Activated CD4-positive, alpha-beta memory T cell treated with anti-CD3 and anti-CD28 coated beads for 36 hours (primary cell): ENCODE data around the gene CCSER1. TPM values are rescaled to one million over a fixed set of nuclear protein-coding genes. Genes with fewer than 3 reads are reported as not detected.
"Not testable (repeated sequence)": the region's sequence is repeated elsewhere in the genome, so short reads cannot be mapped to it uniquely, and the experiment has no call there.

Experiments used
- CTCF ChIA-PET: fragments of 350-600 bp; sonication (Branson Sonifier 250); formaldehyde crosslinking; loops from one replicate; lab custom pipeline; 2021; ENCODE audit warnings: antibody characterized with exemption, inconsistent platforms; lab: Charles Lee
- POLR2A ChIA-PET: fragments of 350-600 bp; sonication (Branson Sonifier 250); formaldehyde crosslinking; loops from one replicate; lab custom pipeline; 2021; ENCODE audit warnings: antibody characterized with exemption; lab: Charles Lee
- DNase-seq: peaks from one replicate; pipeline ENCODE4 v3.0.0-alpha.2; 2020
- H3K27ac Mint-ChIP-seq: one replicate; pipeline ENCODE4 v1.8.0; 2021; ENCODE audit warnings: mixed read lengths
- H3K27me3 Mint-ChIP-seq: one replicate; pipeline ENCODE4 v1.8.0; 2021; ENCODE audit warnings: mixed read lengths
- H3K36me3 Mint-ChIP-seq: one replicate; pipeline ENCODE4 v1.8.0; 2021; ENCODE audit warnings: mixed read lengths
- H3K4me1 Mint-ChIP-seq: one replicate; pipeline ENCODE4 v1.8.0; 2021; ENCODE audit warnings: low read depth, mixed read lengths
- H3K4me3 Mint-ChIP-seq: one replicate; pipeline ENCODE4 v1.8.0; 2021; ENCODE audit warnings: mild to moderate bottlenecking, mixed read lengths
- H3K9me3 Mint-ChIP-seq: one replicate; pipeline ENCODE4 v1.8.0; 2021; ENCODE audit warnings: mixed read lengths
- intact Hi-C: fragments of 100-400 bp; cut with micrococcal nuclease; formaldehyde crosslinking; loops from one replicate; pipeline ENCODE4 v1.15.1; 2023
- total RNA-seq, 2 experiments: library from RNA; stranded (reverse); gene quantifications; one replicate each; pipeline ENCODE4 v1.2.3, GENCODE V29; 2021

The CCSER1 gene
- total RNA-seq, 2 experiments from 2014 or later, result 0.17 to 0.19 TPM

DNA sequence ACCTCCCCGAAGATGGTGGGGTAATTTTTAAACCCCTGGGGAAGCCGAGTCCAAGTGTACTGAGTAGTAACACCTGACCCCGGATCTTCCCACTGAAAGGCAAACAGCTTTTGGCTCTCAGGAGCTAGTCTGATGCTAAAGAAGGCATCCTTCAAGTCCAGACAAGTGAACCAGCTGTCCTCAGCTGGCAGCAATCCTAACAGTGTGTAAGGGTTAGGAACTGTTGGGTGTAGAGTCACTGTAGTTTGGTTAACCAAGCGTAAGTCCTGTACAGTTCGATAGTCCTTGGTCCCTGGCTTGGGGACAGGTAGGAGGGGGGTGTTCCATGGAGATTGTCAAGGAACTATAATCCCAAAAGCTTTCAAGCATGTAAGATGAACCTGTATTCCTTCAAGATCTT lies 967.0 kb downstream of the CCSER1 start:
- H3K9me3 Mint-ChIP-seq, result peaks cover 11% of the 10 kb centered on the region
- H3K36me3 Mint-ChIP-seq, H3K4me3 Mint-ChIP-seq, CTCF ChIA-PET, H3K4me1 Mint-ChIP-seq, H3K27me3 Mint-ChIP-seq, POLR2A ChIA-PET, DNase-seq, intact Hi-C loops, H3K27ac Mint-ChIP-seq: not testable (repeated sequence)

GRCh38 chr4:91099666-91100065 lies 972.5 kb downstream of the CCSER1 start:
- intact Hi-C loops, result no loop called here
- H3K4me1 Mint-ChIP-seq, result no peaks in the 10 kb centered on the region

GRCh38 chr4:91108751-91109150 lies 981.6 kb downstream of the CCSER1 start:
- ChIA-PET POLR2A (no interaction called here), CTCF (no interaction called here)
- Mint-ChIP-seq H3K4me3 (no peak overlapping the region), H3K27ac (no peak overlapping the region), H3K9me3 (peaks cover 12% of the 10 kb centered on the region), H3K4me1 (no peaks in the 10 kb centered on the region), H3K27me3 (no peaks in the 10 kb centered on the region), H3K36me3 (no peaks in the 10 kb centered on the region)
- no peak for DNase-seq
- intact Hi-C loops, result no loop called here

More at GRCh38 chr4:91099666-91100065, 972.5 kb downstream of the CCSER1 start:
- no peaks in the 10 kb centered on the region for H3K27me3 Mint-ChIP-seq
- DNase-seq, result no peak
- H3K27ac Mint-ChIP-seq, result no peak overlapping the region
- no peak overlapping the region for H3K4me3 Mint-ChIP-seq
- CTCF ChIA-PET, result no interaction called here
- POLR2A ChIA-PET, result no interaction called here
- peaks cover 33% of the 10 kb centered on the region for H3K9me3 Mint-ChIP-seq
- H3K36me3 Mint-ChIP-seq, result no peaks in the 10 kb centered on the region

GRCh38 chr4:91111556-91111955 lies 984.4 kb downstream of the CCSER1 start:
- ChIA-PET CTCF (no interaction called here), POLR2A (no interaction called here)
- H3K36me3 Mint-ChIP-seq, result no peaks in the 10 kb centered on the region
- no peak overlapping the region for H3K27ac Mint-ChIP-seq
- intact Hi-C loops, result no loop called here
- no peak for DNase-seq
- H3K27me3 Mint-ChIP-seq, result no peaks in the 10 kb centered on the region
- H3K4me1 Mint-ChIP-seq, result no peaks in the 10 kb centered on the region
- peaks cover 6% of the 10 kb centered on the region for H3K9me3 Mint-ChIP-seq
- H3K4me3 Mint-ChIP-seq, result no peak overlapping the region

DNA sequence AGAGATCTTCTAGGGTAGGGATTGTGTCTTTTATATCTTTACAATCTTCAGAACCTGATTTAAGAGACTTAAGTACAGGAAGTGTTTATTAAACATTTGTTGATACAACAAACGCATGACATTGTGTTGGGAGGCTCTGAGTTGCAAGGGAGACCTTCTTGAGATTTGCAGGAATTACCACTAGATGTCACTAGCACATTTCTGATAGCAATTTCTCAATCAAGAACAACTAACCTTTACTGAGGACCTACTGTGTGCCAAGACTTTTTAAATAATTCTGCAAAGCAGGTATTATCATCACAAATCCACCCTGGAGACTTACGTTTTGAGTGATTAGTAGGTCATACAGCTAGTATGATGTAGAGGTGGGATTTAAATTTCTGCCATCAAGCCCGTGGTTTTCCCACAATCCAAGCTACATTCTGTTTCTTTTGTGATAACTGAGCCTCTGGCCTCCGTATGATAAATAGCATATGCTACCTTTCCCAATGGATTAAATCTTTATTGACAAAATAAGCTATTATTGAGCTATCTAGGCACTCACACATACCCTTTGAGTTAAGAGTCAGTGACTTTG lies 986.0 kb downstream of the CCSER1 start:
- Mint-ChIP-seq H3K9me3 (peaks cover 7% of the 10 kb centered on the region), H3K4me3 (no peak overlapping the region), H3K4me1 (no peaks in the 10 kb centered on the region), H3K27ac (no peak overlapping the region), H3K27me3 (no peaks in the 10 kb centered on the region), H3K36me3 (no peaks in the 10 kb centered on the region)
- CTCF ChIA-PET, result interaction anchor here (0.6 to 0.7 kb wide), 2 partner anchors 766 to 783 kb away, joined by 3 read pairs; no protein-coding TSS in a partner anchor
- intact Hi-C loops, result no loop called here
- DNase-seq, result no peak
- POLR2A ChIA-PET, result no interaction called here

DNA sequence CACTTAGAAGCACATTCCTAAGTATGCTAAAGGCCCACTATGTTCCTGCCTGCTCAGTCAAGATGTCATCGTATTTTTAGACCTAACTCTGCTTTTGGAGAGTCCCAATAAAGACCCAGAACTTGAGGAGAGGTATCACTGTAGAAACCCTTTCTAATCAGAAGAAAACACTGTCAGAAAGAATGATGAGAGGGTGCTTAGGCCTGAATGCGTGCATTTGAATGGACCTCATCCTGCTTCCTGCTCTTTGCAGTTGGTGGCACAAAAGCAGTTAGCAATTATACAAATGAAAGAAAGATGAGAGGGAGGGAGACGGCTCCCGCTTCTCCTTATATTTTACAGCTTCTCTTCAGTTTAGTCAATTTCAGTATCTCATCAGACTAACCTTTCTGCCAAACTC lies 987.2 kb downstream of the CCSER1 start:
- Mint-ChIP-seq H3K27me3 (no peaks in the 10 kb centered on the region), H3K9me3 (peaks cover 7% of the 10 kb centered on the region), H3K4me3 (no peak overlapping the region), H3K36me3 (no peaks in the 10 kb centered on the region), H3K27ac (no peak overlapping the region), H3K4me1 (no peaks in the 10 kb centered on the region)
- intact Hi-C loops, result no loop called here
- CTCF ChIA-PET, result no interaction called here
- no peak for DNase-seq
- POLR2A ChIA-PET, result no interaction called here

GRCh38 chr4:91116861-91117260 lies 989.7 kb downstream of the CCSER1 start:
- Mint-ChIP-seq H3K9me3 (peaks cover 7% of the 10 kb centered on the region), H3K36me3 (no peaks in the 10 kb centered on the region), H3K4me3 (no peak overlapping the region), H3K27me3 (no peaks in the 10 kb centered on the region), H3K4me1 (no peaks in the 10 kb centered on the region), H3K27ac (no peak overlapping the region)
- no peak for DNase-seq
- ChIA-PET POLR2A (no interaction called here), CTCF (no interaction called here)
- intact Hi-C loops, result no loop called here

DNA sequence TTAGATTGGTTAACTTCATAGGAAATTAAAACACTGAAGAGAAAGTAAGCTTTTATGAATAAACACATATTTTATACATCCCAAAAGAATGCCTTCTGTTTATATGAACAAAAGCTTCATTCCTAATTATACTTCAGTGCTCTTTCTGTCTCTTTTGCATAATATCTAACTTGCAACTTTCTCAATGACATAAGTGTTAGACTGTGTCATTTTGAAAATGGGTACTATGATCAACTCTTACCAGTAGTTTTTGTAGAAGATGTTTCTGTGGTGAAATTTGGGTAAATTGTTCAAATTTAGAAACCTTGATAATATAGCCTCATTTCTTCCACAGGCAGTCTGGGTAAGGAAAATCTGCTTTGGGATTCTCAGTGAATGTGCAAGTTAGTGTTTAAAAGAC lies 991.4 kb downstream of the CCSER1 start:
- ChIA-PET CTCF (no interaction called here), POLR2A (no interaction called here)
- H3K36me3 Mint-ChIP-seq, result no peaks in the 10 kb centered on the region
- H3K27me3 Mint-ChIP-seq, result no peaks in the 10 kb centered on the region
- H3K27ac Mint-ChIP-seq, result no peak overlapping the region
- H3K4me1 Mint-ChIP-seq, result no peaks in the 10 kb centered on the region
- H3K4me3 Mint-ChIP-seq, result no peak overlapping the region
- intact Hi-C loops, result no loop called here
- peaks cover 7% of the 10 kb centered on the region for H3K9me3 Mint-ChIP-seq
- DNase-seq, result no peak

DNA sequence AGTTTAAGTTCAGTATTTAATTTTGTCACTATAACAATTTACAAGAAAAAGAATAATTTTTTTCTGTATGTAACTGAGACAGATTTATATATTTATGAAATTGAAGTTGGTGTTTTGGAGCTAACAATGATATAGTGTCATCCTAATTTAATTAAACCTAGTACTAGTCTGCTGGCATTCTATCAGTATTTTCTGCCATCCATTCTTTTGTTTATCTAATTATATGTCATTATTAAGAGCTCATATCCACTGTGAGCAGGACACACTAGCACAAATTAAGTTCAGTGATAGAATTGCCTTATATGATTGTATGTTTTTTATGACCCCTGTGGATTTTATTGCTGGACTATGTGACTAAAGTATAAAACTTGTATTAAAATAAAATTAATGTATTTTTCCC lies 996.5 kb downstream of the CCSER1 start:
- ChIA-PET POLR2A (no interaction called here), CTCF (no interaction called here)
- Mint-ChIP-seq H3K36me3 (no peaks in the 10 kb centered on the region), H3K4me1 (no peaks in the 10 kb centered on the region), H3K9me3 (no peaks in the 10 kb centered on the region), H3K27ac (no peak overlapping the region), H3K27me3 (no peaks in the 10 kb centered on the region), H3K4me3 (no peak overlapping the region)
- DNase-seq, result no peak
- intact Hi-C loops, result no loop called here

DNA sequence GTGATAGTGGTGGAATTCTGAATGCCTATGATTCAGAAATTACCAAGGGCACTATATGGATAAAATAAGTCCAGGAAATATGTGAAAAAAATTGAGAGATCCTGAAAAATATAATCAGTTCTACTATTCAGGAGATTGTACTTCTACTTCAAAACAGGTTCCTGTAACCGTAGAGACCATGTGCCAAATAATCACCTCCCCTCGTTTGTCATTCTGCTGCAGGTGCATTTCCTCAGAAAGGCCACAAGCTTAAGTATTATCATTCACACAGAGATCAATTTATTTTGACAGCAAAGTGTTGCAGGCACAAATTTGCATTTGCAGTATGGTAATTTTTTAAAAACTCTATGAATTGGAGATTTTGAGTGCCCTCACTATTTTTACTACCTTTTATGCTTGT lies 1000.0 kb downstream of the CCSER1 start:
- Mint-ChIP-seq H3K36me3 (no peaks in the 10 kb centered on the region), H3K4me3 (no peak overlapping the region), H3K9me3 (no peaks in the 10 kb centered on the region), H3K27ac (no peak overlapping the region), H3K4me1 (no peaks in the 10 kb centered on the region), H3K27me3 (no peaks in the 10 kb centered on the region)
- POLR2A ChIA-PET, result no interaction called here
- DNase-seq, result no peak
- intact Hi-C loops, result no loop called here
- CTCF ChIA-PET, result no interaction called here

DNA sequence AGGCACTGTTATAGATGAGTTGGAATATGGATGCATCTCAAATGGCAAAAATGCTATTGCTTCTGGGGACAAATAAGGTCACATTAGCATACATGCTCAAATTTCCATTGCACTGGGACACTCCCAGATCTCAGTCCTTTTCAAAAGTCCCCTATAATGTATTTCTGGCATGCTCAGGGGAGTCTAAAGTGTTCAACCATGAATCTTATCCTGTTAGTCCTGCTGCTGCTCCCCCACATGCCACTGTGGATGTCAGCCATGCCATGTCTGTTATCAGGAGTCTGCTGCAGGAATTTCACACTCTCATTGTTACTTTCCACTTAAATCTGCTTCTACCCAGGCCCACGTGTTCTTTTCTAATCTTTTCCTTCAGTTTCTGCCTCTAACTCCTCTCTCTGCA lies 1000.6 kb downstream of the CCSER1 start:
- no peak for DNase-seq
- POLR2A ChIA-PET, result no interaction called here
- H3K36me3 Mint-ChIP-seq, result no peaks in the 10 kb centered on the region
- H3K27me3 Mint-ChIP-seq, result no peaks in the 10 kb centered on the region
- H3K4me1 Mint-ChIP-seq, result no peaks in the 10 kb centered on the region
- no peak overlapping the region for H3K4me3 Mint-ChIP-seq
- intact Hi-C loops, result no loop called here
- no peaks in the 10 kb centered on the region for H3K9me3 Mint-ChIP-seq
- CTCF ChIA-PET, result no interaction called here
- H3K27ac Mint-ChIP-seq, result no peak overlapping the region

DNA sequence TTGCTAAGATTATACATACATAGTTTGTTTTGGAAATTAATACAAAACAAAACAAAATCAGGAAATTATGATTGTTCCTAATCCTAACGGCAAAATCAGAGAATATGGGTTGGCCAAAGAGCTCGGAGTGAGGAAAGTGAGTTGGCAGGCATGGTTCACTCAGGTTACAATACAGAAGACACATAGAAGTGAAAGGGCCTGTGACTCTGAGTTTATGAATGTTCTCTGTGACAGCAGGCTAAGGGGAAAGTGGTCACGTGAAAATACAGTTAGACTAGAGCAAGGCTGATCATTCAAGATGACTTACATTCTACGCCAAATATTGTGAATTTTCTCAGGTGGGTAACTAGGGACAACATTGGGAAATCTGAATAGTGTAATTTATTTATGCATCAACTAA lies 1001.3 kb downstream of the CCSER1 start:
- Mint-ChIP-seq H3K9me3 (peaks cover 4% of the 10 kb centered on the region), H3K4me1 (no peaks in the 10 kb centered on the region), H3K27me3 (no peaks in the 10 kb centered on the region), H3K36me3 (no peaks in the 10 kb centered on the region), H3K27ac (no peak overlapping the region), H3K4me3 (no peak overlapping the region)
- POLR2A ChIA-PET, result no interaction called here
- CTCF ChIA-PET, result no interaction called here
- DNase-seq, result no peak
- intact Hi-C loops, result no loop called here

DNA sequence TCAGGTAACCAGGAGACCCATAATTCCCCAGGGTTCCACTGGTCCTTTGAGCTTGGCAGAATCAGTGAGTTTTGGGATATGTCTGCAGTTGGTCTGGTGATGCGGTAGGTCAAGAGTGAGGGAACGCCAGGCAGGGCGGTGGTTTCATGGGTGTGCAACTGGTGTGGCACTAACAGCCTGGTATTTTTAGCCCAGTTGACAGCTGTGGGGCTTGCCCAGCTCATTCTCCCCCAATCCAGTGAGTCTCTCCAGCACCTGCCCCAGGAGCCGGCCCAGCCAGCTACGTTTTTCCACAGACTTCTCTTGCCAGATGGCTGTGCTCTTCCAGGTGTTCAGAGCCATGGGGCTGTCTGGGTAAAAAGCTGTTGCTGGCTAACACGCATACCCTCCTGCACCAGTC lies 1019.9 kb downstream of the CCSER1 start:
- ChIA-PET POLR2A (no interaction called here), CTCF (no interaction called here)
- Mint-ChIP-seq H3K4me3 (no peak overlapping the region), H3K36me3 (no peaks in the 10 kb centered on the region), H3K27me3 (no peaks in the 10 kb centered on the region), H3K9me3 (peaks cover 47% of the 10 kb centered on the region), H3K27ac (no peak overlapping the region), H3K4me1 (no peaks in the 10 kb centered on the region)
- intact Hi-C loops, result no loop called here
- DNase-seq, result no peak
